ENCODE data around the gene ING2. TPM values are rescaled to one million over a fixed set of nuclear protein-coding genes. Genes with fewer than 3 reads are reported as not detected.

The ING2 gene
- total RNA-seq, 1 donor from 2014 or later: 9.9 TPM

DNA sequence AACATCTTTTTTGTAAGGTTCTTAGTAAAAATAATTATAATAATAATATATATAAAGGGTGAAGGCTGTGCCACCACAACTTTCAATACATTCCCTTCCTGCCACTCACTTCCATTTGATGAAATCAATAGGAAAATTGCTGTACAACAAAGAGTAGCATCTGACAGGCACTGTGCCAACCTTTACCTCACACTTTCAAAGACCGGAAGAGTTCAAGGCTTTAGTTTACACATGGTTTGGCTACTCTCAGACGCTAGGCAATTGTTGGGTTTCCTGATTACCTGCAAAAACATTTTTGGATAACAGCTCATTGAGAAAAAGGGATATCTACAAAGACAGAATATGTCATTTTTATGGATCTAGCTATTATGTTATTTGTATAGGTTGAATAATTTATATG lies 5.5 kb upstream of the ING2 start:
- no peak for DNase-seq (ENCODE audit: low spot score)

DNA sequence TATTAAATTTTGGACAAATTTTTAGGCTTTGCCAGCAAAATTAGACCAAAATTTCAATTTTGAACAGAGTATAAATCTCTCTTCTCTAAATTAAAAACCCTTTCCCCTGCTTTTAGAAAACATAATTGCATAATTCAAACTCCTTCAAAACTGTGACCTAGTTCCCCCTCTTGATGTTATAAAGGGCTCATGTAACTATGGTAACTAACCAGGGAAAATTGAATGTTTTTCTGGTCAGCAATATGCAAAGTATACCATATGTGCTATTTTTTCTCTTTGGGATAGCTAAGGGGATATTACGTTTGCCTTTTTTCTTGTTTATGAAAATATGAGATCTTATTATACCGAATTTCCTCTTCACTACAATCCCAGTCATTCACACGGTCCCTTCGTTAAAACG lies 5.1 kb upstream of the ING2 start:
- DNase-seq (ENCODE audit: low spot score): no peak

GRCh38 chr4:183503497-183504063 lies 1.3 kb upstream of the ING2 start:
- no peak for DNase-seq (ENCODE audit: low spot score)

- peak; percentile 99 for DNase-seq (ENCODE audit: low spot score)
Observed at GRCh38 chr4:183504064-183504929, 561 bp upstream of the ING2 start.

DNA sequence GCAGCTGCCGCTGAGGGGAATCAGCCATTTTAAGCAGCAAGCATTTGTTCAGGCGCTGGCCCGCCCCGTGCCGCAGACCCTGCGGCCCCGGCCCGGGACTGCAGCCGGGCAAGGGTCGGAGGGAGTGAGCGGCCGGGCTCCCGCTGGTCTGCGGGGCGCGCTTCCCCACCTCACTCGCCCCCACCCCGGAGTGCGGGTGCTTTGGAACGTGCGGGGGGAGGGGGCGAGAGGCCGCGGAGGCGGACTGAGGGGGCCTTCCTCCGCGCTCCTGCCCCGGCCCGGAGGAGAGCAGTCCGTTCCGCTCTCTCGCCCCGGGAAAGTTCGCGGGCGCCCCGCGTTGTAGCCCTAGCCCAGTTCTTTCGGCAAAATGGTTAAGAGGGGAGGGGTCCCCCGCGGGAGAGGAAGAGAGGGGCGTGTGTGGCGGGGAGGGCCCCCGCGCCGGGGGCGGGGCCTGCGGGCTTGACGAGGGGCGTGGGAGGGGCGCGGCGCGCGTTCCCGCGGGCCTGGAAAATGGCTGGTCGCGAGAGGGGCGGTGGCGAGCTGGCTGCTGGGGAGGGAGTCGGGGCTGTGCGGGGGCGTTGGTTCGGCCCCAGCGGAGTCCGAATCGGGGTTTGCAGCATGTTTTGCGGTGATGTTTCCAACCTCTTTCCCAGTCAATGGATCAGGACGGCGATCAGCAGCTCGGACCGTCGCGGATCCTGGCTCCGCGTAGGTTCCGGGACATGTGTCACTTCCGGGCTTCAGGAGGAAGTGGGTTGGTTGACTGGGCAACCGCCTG lies 942 bp downstream of the ING2 start:
- DNase-seq (ENCODE audit: low spot score): peak; percentile 95

- DNase-seq (ENCODE audit: low spot score): no peak
Observed at GRCh38 chr4:183506389-183506735, 1.5 kb downstream of the ING2 start.

DNA sequence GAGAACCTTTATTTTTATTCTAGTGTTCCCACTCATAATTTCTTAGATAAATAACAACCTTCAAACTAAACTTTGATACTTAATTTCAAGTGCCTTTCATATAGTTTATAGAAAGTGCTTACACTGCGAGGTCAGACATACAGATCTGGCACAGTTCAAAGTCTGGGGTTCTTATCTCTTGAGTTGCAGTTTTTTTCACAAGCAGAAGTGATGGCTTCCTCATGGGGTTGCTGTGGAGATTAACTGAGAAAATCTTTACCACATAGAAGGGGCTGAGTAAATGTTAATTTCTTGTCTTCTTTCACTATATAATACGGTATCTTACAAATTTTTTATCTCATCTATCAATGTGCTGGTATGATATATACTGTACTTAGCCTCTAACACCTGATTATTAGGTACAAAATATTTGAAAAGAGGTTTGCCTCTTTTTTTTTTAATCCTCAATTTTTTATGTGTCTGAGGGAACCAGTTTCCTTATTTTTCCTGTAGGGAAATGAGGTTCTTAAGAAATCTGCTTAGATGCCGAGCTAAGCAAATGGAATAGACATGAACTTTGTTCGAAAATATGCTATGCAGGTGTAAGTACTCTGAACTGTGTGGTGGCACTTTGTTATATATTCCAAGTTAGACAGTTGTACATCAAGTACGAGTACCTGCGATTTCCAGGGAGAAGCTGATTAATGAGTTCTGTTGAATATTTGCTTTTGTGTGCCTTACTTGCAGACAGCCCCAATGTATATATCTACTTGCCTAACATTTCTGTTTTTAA lies 3.3 kb downstream of the ING2 start:
- peak; percentile 22 for DNase-seq (ENCODE audit: low spot score)

DNA sequence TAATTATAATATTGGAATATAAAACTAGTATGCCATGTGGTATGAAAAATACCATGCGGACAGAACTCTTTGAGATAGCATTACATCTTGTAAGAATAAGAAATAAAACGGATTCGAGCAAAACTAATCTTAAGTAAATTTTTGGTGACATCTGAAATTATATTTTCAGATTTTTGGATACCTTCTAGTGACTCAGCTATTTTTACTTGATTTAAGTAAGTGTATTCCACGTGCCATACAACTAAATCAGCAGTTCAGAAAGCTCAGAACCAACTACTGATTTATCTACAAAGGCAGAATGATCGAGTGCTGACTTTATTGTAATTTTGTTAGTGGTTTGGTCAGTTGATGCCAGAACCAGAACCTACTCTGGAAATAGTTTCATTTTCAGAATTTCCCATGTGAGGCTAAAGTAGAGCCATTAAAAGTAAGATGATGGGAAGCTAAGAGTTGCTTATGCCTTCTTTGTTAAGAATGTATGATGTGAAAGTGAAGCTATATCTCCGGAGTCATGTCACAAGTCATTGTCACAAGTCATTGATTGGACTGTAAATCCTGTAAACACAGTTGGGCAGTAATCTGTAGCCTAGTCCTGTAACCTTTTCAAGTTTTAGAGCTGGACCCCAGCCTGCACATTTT lies 4.0 kb downstream of the ING2 start:
- no peak for DNase-seq (ENCODE audit: low spot score)

DNA sequence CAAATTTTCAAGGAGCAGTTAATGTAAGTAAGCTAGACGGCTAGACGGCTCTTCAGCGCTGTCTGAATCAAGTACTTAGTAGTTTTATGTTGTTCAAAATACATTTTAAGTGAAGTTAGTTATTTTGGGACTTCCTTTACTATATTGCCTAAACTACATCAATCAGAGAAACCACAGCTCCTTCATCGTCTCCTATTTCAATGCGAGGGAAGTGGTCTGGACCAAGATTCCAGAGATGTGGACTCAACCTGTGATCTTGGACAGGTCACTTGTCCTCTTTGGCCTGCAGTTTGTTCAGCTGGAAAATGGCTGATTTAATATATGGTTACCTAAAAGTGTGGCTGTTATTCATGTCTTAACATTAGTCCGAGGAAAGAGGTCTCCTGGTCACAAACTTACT lies 10.6 kb downstream of the ING2 start:
- no peak for DNase-seq (ENCODE audit: low spot score)

DNA sequence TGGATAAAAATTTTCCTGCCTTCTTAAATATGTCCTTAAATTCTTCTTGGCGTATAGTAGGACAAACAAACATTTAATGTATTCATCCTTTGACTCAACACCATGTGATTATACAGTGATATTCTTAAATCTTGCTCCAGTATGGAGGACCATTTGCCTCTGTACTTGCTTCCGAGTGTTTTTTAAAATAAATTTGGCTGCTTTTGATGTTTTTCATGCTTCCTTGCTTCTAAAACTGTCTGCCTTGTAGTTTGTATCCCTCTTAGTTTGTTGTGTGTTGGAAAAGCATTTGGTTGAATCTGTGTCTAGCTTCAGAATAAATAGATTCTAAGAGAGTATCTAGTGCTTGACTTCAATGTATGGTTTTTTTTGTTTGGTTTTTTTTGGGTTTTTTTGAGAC lies 12.3 kb downstream of the ING2 start:
- no peak for DNase-seq (ENCODE audit: low spot score)

- no peak for DNase-seq (ENCODE audit: low spot score)
Observed at GRCh38 chr4:183517781-183518180, 12.9 kb downstream of the ING2 start.

GRCh38 chr4:183522821-183523220 lies 18.0 kb downstream of the ING2 start:
- DNase-seq (ENCODE audit: low spot score): no peak

GRCh38 chr4:183527326-183527725 lies 22.5 kb downstream of the ING2 start:
- no peak for DNase-seq (ENCODE audit: low spot score)

DNA sequence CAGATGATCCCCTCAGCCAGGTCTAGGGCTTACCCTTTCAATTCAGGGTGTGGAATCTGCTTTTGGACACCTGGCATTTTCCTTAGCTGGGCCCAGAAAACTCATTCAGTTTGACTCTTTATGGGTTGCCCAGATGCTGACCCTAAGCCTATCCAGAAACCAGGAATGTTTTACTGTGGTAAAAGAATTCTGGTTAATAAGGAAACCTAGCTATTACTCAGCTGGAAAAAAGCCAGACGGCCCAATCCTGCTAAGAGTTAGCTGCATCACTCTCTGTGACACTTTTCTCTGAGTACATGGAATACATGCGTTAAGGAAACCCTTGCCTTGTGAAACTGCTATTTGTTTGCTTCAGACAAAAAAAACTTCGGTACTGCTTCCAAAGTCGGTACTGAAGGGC lies 28.0 kb downstream of the ING2 start:
- DNase-seq (ENCODE audit: low spot score): no peak

- DNase-seq (ENCODE audit: low spot score): no peak
Observed at GRCh38 chr4:183533698-183534097, 28.8 kb downstream of the ING2 start.

DNA sequence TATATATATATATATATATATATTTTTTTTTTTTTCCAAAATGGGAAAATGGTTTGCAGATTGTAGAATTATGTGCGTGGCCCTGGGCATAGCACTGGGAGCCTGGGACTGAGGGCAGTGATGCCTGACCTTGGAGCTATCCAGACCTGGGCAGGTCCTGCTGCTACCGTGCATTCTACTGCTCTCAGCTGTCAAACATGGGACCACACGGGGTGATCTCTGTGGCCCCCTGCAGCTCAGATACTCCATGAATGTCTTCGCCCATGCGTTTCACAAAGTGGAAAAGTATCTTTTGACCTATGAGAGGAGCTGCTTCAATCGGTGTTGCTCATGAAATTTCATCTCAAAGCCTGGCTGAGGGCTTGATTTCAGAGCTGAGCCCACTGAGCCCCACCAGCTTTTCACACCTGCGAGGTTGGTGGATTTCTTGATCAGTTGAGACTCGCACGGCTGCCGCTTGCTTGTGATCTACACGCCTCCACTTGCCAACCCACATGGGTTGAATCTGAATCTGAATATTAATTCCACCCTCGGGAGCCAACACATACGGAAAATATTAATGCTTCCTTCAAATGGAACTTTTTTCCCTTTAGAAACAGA lies 35.7 kb downstream of the ING2 start:
- DNase-seq (ENCODE audit: low spot score): no peak

DNA sequence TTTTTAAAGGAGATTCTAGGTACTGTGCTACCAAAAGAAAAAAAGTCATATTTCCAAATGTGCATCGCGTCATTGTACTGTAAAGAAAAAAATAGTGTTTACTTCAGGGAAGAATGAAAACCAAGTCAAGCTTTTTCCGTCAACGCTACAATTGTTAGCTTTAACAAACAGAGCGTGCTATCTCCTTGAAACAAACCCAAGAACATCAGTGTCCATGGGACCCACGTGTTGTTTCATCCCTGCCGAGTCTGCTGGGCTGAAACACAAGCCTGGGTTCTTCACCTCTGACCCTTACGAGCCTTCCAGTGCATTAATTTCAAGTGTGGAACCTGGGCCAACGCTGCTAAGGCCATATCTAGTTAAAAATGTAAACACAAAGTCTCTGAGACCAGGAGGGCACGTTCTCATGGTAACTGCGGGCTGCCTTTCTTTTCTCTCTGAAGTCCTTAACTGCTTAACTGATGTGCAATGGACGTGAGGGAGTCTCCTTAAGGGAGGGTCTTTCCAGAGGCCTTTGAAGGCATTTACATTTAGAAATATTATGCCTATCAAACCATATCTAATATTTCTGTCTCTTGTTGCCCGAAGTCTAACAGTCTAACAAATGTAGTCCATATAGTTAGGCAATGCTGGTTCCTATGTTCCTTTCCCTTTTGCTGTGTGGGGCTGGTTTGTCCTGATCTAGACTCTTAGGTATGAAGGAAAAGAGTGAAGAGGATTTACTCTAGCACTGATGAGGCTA lies 36.3 kb downstream of the ING2 start:
- DNase-seq (ENCODE audit: low spot score): peak; percentile 20

GRCh38 chr4:183541752-183542040 lies 36.8 kb downstream of the ING2 start:
- DNase-seq (ENCODE audit: low spot score): peak; percentile 24

DNA sequence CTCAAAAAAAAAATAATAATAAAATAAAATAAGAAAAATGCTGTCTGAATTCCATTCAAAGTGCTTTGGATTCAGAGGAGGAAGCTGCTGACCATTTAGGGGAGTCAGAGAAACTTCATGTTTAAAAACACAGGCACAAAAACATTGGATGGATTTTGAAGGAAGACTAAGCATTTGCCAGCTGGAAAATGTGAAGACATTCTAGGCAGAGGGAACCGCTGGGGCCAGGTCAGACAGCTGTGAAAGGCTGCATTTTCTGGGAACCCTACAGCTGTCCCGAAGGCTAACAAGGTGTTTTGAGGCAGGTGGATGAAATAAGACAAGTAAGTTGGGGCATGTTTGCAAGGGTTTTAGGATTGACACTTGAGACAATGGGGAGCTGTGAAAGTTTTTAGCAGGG lies 38.6 kb downstream of the ING2 start:
- DNase-seq (ENCODE audit: low spot score): peak; percentile 14

- DNase-seq (ENCODE audit: low spot score): no peak
Observed at GRCh38 chr4:183544109-183544508, 39.3 kb downstream of the ING2 start.

GRCh38 chr4:183546376-183546775 lies 41.5 kb downstream of the ING2 start:
- no peak for DNase-seq (ENCODE audit: low spot score)

Data from umbilical cord (tissue), 2 donors.